ENCODE data around the gene GOLGA6C. TPM values are rescaled to one million over a fixed set of nuclear protein-coding genes. Genes with fewer than 3 reads are reported as not detected.

Gene GOLGA6C
- total RNA-seq, 4 donors from 2014 or later: not detected

GRCh38 chr15:75234191-75234810 is 23.8 kb upstream of the GOLGA6C start:
- H3K36me3 ChIP-seq: no peaks in the 10 kb centered on the region
- peaks cover 9% of the 10 kb centered on the region for H3K27me3 ChIP-seq
- TF ChIP-seq EP300 (IDR thresholded peaks at IDR 0.05; ENCODE audit: low read depth): no peak
- TF ChIP-seq POLR2AphosphoS5 (IDR thresholded peaks at IDR 0.05): no peak
- no peak for TF ChIP-seq CTCF (IDR thresholded peaks at IDR 0.05)
- TF ChIP-seq POLR2A (IDR thresholded peaks at IDR 0.05): no peak
- in situ Hi-C loops (cut with MboI; ENCODE audit: low pct_ligation_motif_present in 1 of 4, low pct_unique_long_range_greater_than_20kb in 1 of 4, low sequenced_read_pairs in 3 of 4) (no loop called here), intact Hi-C loops (cut with DNase I; ENCODE audit: low total_unique reads) (no loop called here)
- no peak overlapping the region for H3K4me3 ChIP-seq
- 75% methylated on average over 4 of the region's 5 CpGs; no CpG with 5 or more reads in 1 of the 2 donors for WGBS, 2 donors (ENCODE audit: low coverage in 1 of 2)
- H3K27ac ChIP-seq: no peak overlapping the region
- no peaks in the 10 kb centered on the region for H3K9me3 ChIP-seq
- DNase-seq: peak; percentile 4
- no peaks in the 10 kb centered on the region for H3K4me1 ChIP-seq

GRCh38 chr15:75235051-75235673 is 23.0 kb upstream of the GOLGA6C start:
- Histone ChIP-seq H3K4me3 (no peak overlapping the region), H3K9me3 (no peaks in the 10 kb centered on the region), H3K27ac (no peak overlapping the region), H3K4me1 (no peaks in the 10 kb centered on the region), H3K36me3 (no peaks in the 10 kb centered on the region), H3K27me3 (peaks cover 9% of the 10 kb centered on the region)
- TF ChIP-seq EP300 (IDR thresholded peaks at IDR 0.05; ENCODE audit: low read depth) (no peak), POLR2A (IDR thresholded peaks at IDR 0.05) (no peak), CTCF (IDR thresholded peaks at IDR 0.05) (no peak), POLR2AphosphoS5 (IDR thresholded peaks at IDR 0.05) (no peak)
- intact Hi-C loops (cut with DNase I; ENCODE audit: low total_unique reads) (no loop called here), in situ Hi-C loops (cut with MboI; ENCODE audit: low pct_ligation_motif_present in 1 of 4, low pct_unique_long_range_greater_than_20kb in 1 of 4, low sequenced_read_pairs in 3 of 4) (no loop called here)
- 86 to 87% methylated on average over 3 to 10 of the region's 10 CpGs for WGBS, 2 donors (ENCODE audit: low coverage in 1 of 2)
- DNase-seq: no peak

GRCh38 chr15:75235760-75236729 is 22.1 kb upstream of the GOLGA6C start:
- H3K9me3 ChIP-seq: no peaks in the 10 kb centered on the region
- H3K4me3 ChIP-seq: no peak overlapping the region
- H3K36me3 ChIP-seq: no peaks in the 10 kb centered on the region
- TF ChIP-seq POLR2AphosphoS5 (IDR thresholded peaks at IDR 0.05) (no peak), POLR2A (IDR thresholded peaks at IDR 0.05) (no peak), EP300 (IDR thresholded peaks at IDR 0.05; ENCODE audit: low read depth) (no peak), CTCF (IDR thresholded peaks at IDR 0.05) (no peak)
- 20 to 81% methylated on average over 1 to 11 of the region's 11 CpGs for WGBS, 2 donors (ENCODE audit: low coverage in 1 of 2)
- no peaks in the 10 kb centered on the region for H3K4me1 ChIP-seq
- no peak for DNase-seq
- H3K27me3 ChIP-seq: peaks cover 9% of the 10 kb centered on the region
- intact Hi-C loops (cut with DNase I; ENCODE audit: low total_unique reads) (no loop called here), in situ Hi-C loops (cut with MboI; ENCODE audit: low pct_ligation_motif_present in 1 of 4, low pct_unique_long_range_greater_than_20kb in 1 of 4, low sequenced_read_pairs in 3 of 4) (no loop called here)
- no peak overlapping the region for H3K27ac ChIP-seq
